GM20431 (cell line): Measurements from ENCODE around the gene SNX9.
"Not testable (repeated sequence)": the region's sequence is repeated elsewhere in the genome, so short reads cannot be mapped to it uniquely, and the experiment has no call there.

Experiments
- in situ Hi-C: fragments of 300-500 bp; cut with MseI, MboI; formaldehyde crosslinking; loops from one replicate; pipeline ENCODE4 v1.15.0; 2020; ENCODE audit warnings: low sequenced_read_pairs; ENCODE audit not compliant: unreplicated experiment

The SNX9 gene

GRCh38 chr6:157879034-157879872 lies 56.2 kb downstream of the SNX9 start:
- in situ Hi-C loops = no loop called here

GRCh38 chr6:157879873-157880254 lies 56.8 kb downstream of the SNX9 start:
- in situ Hi-C loops = no loop called here

GRCh38 chr6:157880534-157880933 lies 57.5 kb downstream of the SNX9 start:
- in situ Hi-C loops = no loop called here

- in situ Hi-C loops = no loop called here
Measured at GRCh38 chr6:157881342-157881741, 58.3 kb downstream of the SNX9 start.

GRCh38 chr6:157884756-157885155 lies 61.7 kb downstream of the SNX9 start:
- in situ Hi-C loops = no loop called here

GRCh38 chr6:157885211-157885788 lies 62.3 kb downstream of the SNX9 start:
- in situ Hi-C loops = no loop called here

- in situ Hi-C loops = no loop called here
Measured at GRCh38 chr6:157885876-157886275, 62.8 kb downstream of the SNX9 start.

GRCh38 chr6:157887892-157888291 lies 64.8 kb downstream of the SNX9 start:
- in situ Hi-C loops = no loop called here

- in situ Hi-C loops = no loop called here
Measured at GRCh38 chr6:157891544-157892362, 68.7 kb downstream of the SNX9 start.

GRCh38 chr6:157892363-157892877 lies 69.4 kb downstream of the SNX9 start:
- in situ Hi-C loops = no loop called here

- in situ Hi-C loops = no loop called here
Measured at GRCh38 chr6:157893238-157893637, 70.2 kb downstream of the SNX9 start.

- in situ Hi-C loops = no loop called here
Measured at GRCh38 chr6:157895585-157895984, 72.5 kb downstream of the SNX9 start.

GRCh38 chr6:157896932-157897331 lies 73.9 kb downstream of the SNX9 start:
- in situ Hi-C loops = no loop called here

GRCh38 chr6:157898169-157898568 lies 75.1 kb downstream of the SNX9 start:
- in situ Hi-C loops = no loop called here

GRCh38 chr6:157898640-157899039 lies 75.6 kb downstream of the SNX9 start:
- in situ Hi-C loops = no loop called here

- in situ Hi-C loops = not testable (repeated sequence)
Measured at GRCh38 chr6:157900262-157900661, 77.2 kb downstream of the SNX9 start.

- in situ Hi-C loops = not testable (repeated sequence)
Measured at GRCh38 chr6:157900751-157901150, 77.7 kb downstream of the SNX9 start.

- in situ Hi-C loops = no loop called here
Measured at GRCh38 chr6:157904999-157905398, 82.0 kb downstream of the SNX9 start.

GRCh38 chr6:157905590-157906342 lies 82.7 kb downstream of the SNX9 start:
- in situ Hi-C loops = no loop called here

GRCh38 chr6:157906537-157907061 lies 83.6 kb downstream of the SNX9 start:
- in situ Hi-C loops = no loop called here
